ENCODE results near the gene MTX2.

GRCh38 chr2:176338395-176338794 is 69.2 kb downstream of the MTX2 start:
- TF ChIP-seq, protein P1, sequence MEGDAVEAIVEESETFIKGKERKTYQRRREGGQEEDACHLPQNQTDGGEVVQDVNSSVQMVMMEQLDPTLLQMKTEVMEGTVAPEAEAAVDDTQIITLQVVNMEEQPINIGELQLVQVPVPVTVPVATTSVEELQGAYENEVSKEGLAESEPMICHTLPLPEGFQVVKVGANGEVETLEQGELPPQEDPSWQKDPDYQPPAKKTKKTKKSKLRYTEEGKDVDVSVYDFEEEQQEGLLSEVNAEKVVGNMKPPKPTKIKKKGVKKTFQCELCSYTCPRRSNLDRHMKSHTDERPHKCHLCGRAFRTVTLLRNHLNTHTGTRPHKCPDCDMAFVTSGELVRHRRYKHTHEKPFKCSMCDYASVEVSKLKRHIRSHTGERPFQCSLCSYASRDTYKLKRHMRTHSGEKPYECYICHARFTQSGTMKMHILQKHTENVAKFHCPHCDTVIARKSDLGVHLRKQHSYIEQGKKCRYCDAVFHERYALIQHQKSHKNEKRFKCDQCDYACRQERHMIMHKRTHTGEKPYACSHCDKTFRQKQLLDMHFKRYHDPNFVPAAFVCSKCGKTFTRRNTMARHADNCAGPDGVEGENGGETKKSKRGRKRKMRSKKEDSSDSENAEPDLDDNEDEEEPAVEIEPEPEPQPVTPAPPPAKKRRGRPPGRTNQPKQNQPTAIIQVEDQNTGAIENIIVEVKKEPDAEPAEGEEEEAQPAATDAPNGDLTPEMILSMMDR (IDR thresholded peaks at IDR 0.05; ENCODE audit: insufficient read depth, low read depth, low read length), result no peak
- TF ChIP-seq EZH2 (IDR thresholded peaks at IDR 0.05; ENCODE audit: insufficient read depth, low read length), result no peak
